HG03558 (cell line): ENCODE measurements around the gene CCDC146.
"Not testable (repeated sequence)": the region's sequence is repeated elsewhere in the genome, so short reads cannot be mapped to it uniquely, and the experiment has no call there.

Experiments used
- ATAC-seq: cut with Tn5 transposase; IDR thresholded peaks from one replicate; pipeline ENCODE4 v1.9.1; 2021; ENCODE audit warnings: moderate number of reproducible peaks; ENCODE audit not compliant: unreplicated experiment; ENCODE audit errors: extremely low read depth

Gene CCDC146

GRCh38 chr7:77275663-77276062 is 153.2 kb downstream of the CCDC146 start:
- ATAC-seq, result not testable (repeated sequence)

DNA sequence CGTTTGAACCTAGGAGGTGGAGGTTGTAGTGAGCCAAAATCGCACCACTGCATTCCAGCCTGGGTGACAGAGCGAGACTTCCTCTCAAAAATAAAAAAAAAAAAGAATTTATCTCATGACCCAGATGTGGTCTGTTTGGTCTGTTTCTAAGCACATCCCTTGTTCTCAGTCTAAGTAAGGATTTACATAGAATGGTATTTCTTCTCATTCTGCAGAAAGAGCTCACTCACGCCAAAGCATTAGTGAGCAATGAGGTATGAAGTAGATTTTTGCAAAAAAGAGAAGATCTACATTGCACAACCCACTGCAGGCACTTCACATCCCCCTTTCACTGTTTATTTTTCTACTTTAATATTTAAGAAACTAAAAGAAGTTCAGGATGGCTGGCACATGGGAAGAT is 153.7 kb downstream of the CCDC146 start:
- ATAC-seq, result no peak

- ATAC-seq, result no peak
These were observed 159.5 kb downstream of the CCDC146 start for GRCh38 chr7:77281780-77282478.

- no peak for ATAC-seq
These were observed 160.5 kb downstream of the CCDC146 start for GRCh38 chr7:77282897-77283296.

DNA sequence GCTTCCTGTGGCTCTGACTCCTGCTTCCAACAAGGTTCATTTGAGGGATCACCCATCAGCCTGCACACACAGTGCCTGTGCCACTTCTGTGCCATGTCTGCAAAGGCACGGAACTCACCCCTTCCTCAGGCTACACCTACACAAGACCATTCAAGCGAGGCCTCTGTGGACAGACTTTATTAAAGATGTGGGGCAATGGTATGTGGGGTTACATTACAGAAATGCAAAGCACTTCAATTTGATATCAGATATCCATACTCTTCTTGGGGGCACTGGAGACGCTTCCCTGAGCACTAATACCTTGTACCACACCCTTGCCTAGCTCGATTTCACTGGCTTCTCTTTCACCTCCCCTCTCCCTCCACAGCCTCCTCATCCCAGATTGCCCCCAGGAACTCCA is 161.6 kb downstream of the CCDC146 start:
- ATAC-seq, result no peak

DNA sequence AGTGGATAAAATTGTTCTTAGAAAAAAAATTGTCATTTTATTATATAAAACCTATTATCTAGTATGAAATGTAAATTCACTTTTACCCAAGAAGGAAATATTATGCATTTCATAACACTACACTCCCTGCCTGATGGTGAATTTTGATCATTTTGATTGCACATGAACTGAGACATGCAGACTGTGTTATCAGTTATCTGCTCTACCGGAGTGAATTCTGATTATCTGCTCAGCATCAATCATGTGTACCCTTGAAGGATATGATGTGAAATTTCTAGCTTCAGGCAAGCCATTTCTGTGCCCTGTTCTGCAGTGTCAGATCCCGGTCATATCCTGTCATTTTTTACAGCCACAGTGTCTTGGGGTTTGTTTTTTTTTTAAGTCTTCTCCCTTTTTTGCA is 162.2 kb downstream of the CCDC146 start:
- no peak for ATAC-seq

DNA sequence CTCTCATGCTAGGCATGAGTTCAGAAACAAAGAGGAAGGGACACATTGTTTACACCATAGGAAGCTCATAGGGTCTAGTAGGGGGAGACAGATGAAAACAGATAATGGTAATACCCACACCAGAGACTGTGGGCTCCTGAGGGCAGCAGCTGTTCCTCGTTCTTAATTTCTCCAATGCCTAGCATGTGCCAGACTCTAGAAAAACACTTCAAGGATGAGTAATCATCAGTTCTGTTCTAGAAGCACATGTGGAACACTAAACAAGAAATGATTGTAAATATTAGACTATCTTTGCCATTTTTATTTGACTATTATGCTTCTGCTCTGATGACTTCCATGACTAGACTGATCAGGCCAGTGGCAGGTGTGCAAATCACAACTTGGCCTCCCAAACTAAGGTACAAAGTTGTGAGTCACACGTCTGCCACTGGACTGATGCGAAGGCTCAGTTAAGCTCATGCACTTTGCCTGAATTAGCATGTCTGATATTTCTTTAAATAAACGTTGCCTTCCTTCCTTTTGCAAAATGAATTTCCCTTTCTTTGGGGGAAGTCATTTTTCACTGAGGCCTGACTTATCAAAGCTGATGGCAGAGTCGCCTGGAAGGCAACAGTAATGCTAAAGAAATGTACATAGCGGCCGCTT is 166.4 kb downstream of the CCDC146 start:
- no peak for ATAC-seq

- no peak for ATAC-seq
These were observed 167.0 kb downstream of the CCDC146 start for GRCh38 chr7:77289387-77289786.

- ATAC-seq, result no peak
These were observed 168.0 kb downstream of the CCDC146 start for GRCh38 chr7:77290425-77290824.

GRCh38 chr7:77293046-77293445 is 170.6 kb downstream of the CCDC146 start:
- no peak for ATAC-seq

DNA sequence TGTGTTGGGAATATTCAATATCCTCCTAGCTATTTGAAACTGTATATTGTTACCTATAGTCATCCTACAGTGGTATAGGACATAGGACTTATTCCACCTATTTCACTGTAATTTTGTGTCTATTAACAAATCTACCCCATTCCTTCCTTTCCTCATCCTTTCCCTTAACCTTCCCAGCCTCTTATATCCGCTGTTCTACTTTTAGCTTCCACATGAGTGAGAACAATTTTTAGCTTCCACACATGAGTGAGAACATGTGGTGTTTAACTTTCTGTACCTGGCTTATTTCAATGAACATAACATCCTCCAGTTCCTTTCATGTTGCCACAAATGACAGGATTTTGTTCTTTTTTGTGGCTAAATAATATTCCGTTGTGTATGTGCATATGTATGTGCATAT is 173.1 kb downstream of the CCDC146 start:
- ATAC-seq, result no peak

GRCh38 chr7:77306231-77307067 is 184.0 kb downstream of the CCDC146 start:
- no peak for ATAC-seq

GRCh38 chr7:77308792-77309191 is 186.4 kb downstream of the CCDC146 start:
- ATAC-seq, result no peak

DNA sequence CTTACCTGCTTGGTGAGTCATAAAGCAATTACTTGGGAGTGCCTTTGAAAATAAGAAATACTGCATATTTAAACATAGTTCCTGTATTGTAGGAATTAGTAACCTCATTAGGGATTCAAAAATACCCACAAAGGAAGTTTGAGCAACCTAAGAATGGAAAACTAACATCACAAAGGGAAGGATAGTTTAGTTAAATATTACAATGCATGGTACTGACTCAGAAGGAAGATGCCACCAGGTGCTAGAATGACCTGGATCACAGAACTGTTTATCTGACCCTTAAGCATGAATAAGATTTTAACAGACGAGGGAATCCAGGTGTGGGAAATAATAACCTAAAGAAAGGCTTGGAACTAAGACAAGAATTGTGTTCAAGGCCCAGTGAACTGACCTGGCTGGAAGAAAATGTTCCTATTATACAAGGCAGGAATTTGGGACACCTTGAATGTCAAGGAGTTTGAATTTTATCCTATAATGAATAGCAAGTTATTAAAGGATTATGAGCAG is 187.4 kb downstream of the CCDC146 start:
- ATAC-seq, result no peak

- ATAC-seq, result no peak
These were observed 188.6 kb downstream of the CCDC146 start for GRCh38 chr7:77310982-77311381.

DNA sequence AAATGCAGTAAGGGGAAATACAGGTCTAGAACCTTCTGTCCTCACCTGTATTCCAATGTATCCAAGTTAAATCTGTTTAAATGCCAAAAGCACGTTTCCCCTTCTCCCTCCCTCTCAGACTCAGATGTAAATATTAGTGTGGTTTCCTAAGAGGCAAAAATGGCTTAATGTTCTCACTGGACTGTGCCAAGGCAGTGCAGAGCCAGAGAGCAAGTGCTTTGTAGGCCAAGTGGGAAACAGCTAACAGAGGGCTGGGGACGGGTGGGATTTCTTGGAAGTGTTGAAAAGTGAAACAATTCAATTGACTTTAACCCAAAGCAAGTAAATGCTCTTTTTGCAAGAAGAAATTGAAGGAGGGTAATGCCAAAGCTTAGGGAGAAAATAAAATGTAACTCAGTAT is 190.7 kb downstream of the CCDC146 start:
- no peak for ATAC-seq

- no peak for ATAC-seq
These were observed 191.6 kb downstream of the CCDC146 start for GRCh38 chr7:77313876-77314480.

GRCh38 chr7:77315182-77315591 is 192.8 kb downstream of the CCDC146 start:
- ATAC-seq, result no peak

DNA sequence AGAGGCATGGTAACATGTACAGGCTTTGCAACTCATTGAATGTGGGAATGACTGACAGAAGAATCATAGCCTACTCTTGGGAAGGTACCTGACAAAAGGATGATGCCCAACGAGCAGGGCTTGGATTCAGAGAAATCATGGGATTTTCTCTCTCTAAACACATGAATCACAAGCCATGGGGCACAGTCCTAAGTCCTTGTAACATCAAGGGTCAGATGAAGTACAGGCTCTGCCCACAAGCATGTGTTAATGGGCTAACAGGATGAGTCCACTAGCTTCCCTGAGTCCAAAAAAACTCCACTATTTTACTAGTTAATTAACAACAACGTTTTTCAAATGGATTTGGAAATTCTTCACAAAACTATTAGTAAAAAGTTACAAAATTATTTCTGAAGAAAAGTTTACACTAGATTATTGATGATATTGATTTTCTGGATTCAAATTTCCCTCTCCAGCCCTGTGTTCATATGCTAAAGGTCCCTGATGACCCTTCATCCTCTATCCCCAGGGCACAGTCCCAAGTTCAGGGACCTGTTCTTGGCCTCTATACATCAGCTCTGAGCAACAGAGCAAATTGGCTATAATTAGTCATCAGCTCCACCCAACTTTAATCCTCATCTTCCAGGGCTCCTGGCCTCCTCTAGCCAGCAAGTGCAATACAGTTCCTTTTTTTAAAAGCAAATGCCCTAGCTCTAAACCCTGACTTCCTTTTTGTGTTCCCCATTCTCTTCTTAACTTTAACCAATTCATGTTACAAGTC is 194.0 kb downstream of the CCDC146 start:
- ATAC-seq, result no peak

GRCh38 chr7:77318019-77318418 is 195.6 kb downstream of the CCDC146 start:
- no peak for ATAC-seq
